HepG2 (cell line): ENCODE measurements around the gene QSOX1. TPM values are rescaled to one million over a fixed set of nuclear protein-coding genes. Genes with fewer than 3 reads are reported as not detected.

Experiments used
- ATAC-seq: fragments of 200-7000 bp; cut with Tn5 transposase; 3 replicates; pipeline ENCODE4 v1.9.1; 2020; ENCODE audit warnings: mild to moderate bottlenecking, moderate library complexity
- BruUV-seq: library from RNA; stranded (reverse); fragments of 400-500 nt; replicated peaks from 2 replicates; lab custom pipeline; 2021; lab: Mats Ljungman, UMichigan
- CTCF ChIA-PET: fragments of 300-600 bp; formaldehyde crosslinking; extraction: SDS; loops from one replicate; lab custom pipeline; 2021; ENCODE audit warnings: low total read pairs, inconsistent platforms, low intra/inter-chr PET ratio; lab: Yijun Ruan, JAX
- POLR2A ChIA-PET: fragments of 350-600 bp; sonication (Branson Sonifier 250); formaldehyde crosslinking; loops from one replicate; lab custom pipeline; 2020; ENCODE audit warnings: antibody characterized with exemption, inconsistent platforms; lab: Yijun Ruan, JAX
- DNase-seq: peaks from one replicate; pipeline ENCODE4 v3.0.0-alpha.2; 2015; ENCODE audit warnings: low spot score
- FAIRE-seq: peaks from 3 replicates; lab custom pipeline; 2011; peaks lifted over from hg19 to GRCh38; lab: Jason Lieb, UNC
- H2AFZ ChIP-seq: one replicate; pipeline ENCODE4 v1.6.1; 2011; ENCODE audit warnings: low read length, inconsistent platforms
- H3K27ac ChIP-seq: fragments of 300-600 bp; 3 replicates; pipeline ENCODE4 v1.8.0; 2011; ENCODE audit warnings: mixed run types, mild to moderate bottlenecking, mixed read lengths, low read length, inconsistent platforms; ENCODE audit not compliant: insufficient read depth; ENCODE audit errors: extremely low read length
- H3K27me3 ChIP-seq, 2 experiments: fragments of 200-600 bp in 1 of 2; 2 replicates in 1 of 2; 3 replicates in 1 of 2; pipeline versions ENCODE4 v1.6.0 to v1.8.0; 2011; ENCODE audit warnings: low read length in 2 of 2, mild to moderate bottlenecking in 2 of 2, moderate library complexity in 2 of 2, inconsistent platforms in 1 of 2; ENCODE audit not compliant: insufficient read depth in 2 of 2, control insufficient read depth in 1 of 2
- H3K36me3 ChIP-seq, 2 experiments: fragments of 200-600 bp in 1 of 2; replicated peaks in 1 of 2; 2 replicates in 1 of 2; 3 replicates in 1 of 2; pipeline versions ENCODE4 v1.5.1 to v1.8.0; 2011; ENCODE audit warnings: low read length in 2 of 2, inconsistent platforms in 1 of 2; ENCODE audit not compliant: insufficient read depth in 2 of 2, control insufficient read depth in 1 of 2
- H3K4me1 ChIP-seq: 2 replicates; pipeline ENCODE4 v1.5.1; 2012; ENCODE audit warnings: low read length, inconsistent platforms; ENCODE audit not compliant: insufficient read depth
- H3K4me2 ChIP-seq: 2 replicates; pipeline ENCODE4 v1.6.0; 2011; ENCODE audit warnings: low read depth, low read length, inconsistent platforms
- H3K4me3 ChIP-seq, 3 experiments: fragments of 200-600 bp in 1 of 3; sonication (generic), shearing (Covaris generic) in 1 of 3; replicated peaks in 1 of 3; 2 replicates each; pipeline ENCODE4 v1.5.1; 2011 to 2016; ENCODE audit warnings: low read length in 3 of 3, inconsistent platforms in 2 of 3, low read depth in 2 of 3, mild to moderate bottlenecking in 2 of 3, control low read depth in 1 of 3, mixed read lengths in 1 of 3; ENCODE audit not compliant: insufficient read depth in 1 of 3
- H3K79me2 ChIP-seq: one replicate; pipeline ENCODE4 v1.6.1; 2011; ENCODE audit warnings: low read length, inconsistent platforms; ENCODE audit not compliant: insufficient read depth
- H3K9ac ChIP-seq: 2 replicates; pipeline ENCODE4 v1.6.0; 2011; ENCODE audit warnings: mild to moderate bottlenecking, low read depth, low read length, inconsistent platforms; ENCODE audit not compliant: insufficient read depth
- H3K9me3 ChIP-seq: 2 replicates; pipeline ENCODE4 v1.5.1; 2012; ENCODE audit warnings: mild to moderate bottlenecking, low read length
- H4K20me1 ChIP-seq: 2 replicates; pipeline ENCODE4 v1.6.0; 2011; ENCODE audit warnings: inconsistent platforms, mild to moderate bottlenecking, low read length, moderate library complexity; ENCODE audit not compliant: insufficient read depth
- CBX2 ChIP-seq, 2 experiments: fragments of 200-600 bp in 1 of 2; sonication (generic); formaldehyde crosslinking in 1 of 2; IDR thresholded peaks; 2 replicates each; pipeline versions ENCODE4 v1.7.0 to v1.8.1; 2018 to 2022; ENCODE audit warnings: low read depth in 2 of 2, low read length in 1 of 2, mild to moderate bottlenecking in 1 of 2, missing genetic modification reagents in 1 of 2
- CEBPG ChIP-seq: IDR thresholded peaks from 2 replicates; pipeline ENCODE4 v1.6.1; 2016
- GLMP ChIP-seq: sonication (generic); formaldehyde crosslinking; IDR thresholded peaks from 2 replicates; pipeline ENCODE4 v1.9.0; 2021; ENCODE audit warnings: missing genetic modification reagents, mild to moderate bottlenecking, borderline replicate concordance
- HINFP ChIP-seq: sonication (generic); formaldehyde crosslinking; IDR thresholded peaks from 2 replicates; pipeline ENCODE4 v1.4.0; 2020; ENCODE audit warnings: low read depth, mild to moderate bottlenecking, missing genetic modification reagents
- JDP2 ChIP-seq: sonication (generic); formaldehyde crosslinking; IDR thresholded peaks from 2 replicates; pipeline ENCODE4 v1.8.1; 2022; ENCODE audit warnings: missing genetic modification reagents, borderline replicate concordance
- MAZ ChIP-seq, 2 experiments: sonication (generic) in 1 of 2; formaldehyde crosslinking in 1 of 2; IDR thresholded peaks; 2 replicates each; pipeline versions ENCODE4 v1.5.0 to v1.6.1; 2012 to 2020; ENCODE audit warnings: low read depth in 2 of 2, mild to moderate bottlenecking in 2 of 2, borderline replicate concordance in 1 of 2, improper control_type of control experiment in 1 of 2, low read length in 1 of 2, missing genetic modification reagents in 1 of 2, moderate library complexity in 1 of 2
- YEATS4 ChIP-seq: sonication (generic); formaldehyde crosslinking; IDR thresholded peaks from 2 replicates; pipeline ENCODE4 v1.4.0; 2020; ENCODE audit warnings: missing genetic modification reagents, borderline replicate concordance
- ZNF136 ChIP-seq: sonication (generic); formaldehyde crosslinking; IDR thresholded peaks from 2 replicates; pipeline ENCODE4 v1.8.1; 2022; ENCODE audit warnings: low read depth, mild to moderate bottlenecking, moderate library complexity, missing genetic modification reagents
- ZNF546 ChIP-seq: sonication (generic); formaldehyde crosslinking; conservative IDR thresholded peaks from 2 replicates; pipeline ENCODE4 v1.8.1; 2023; ENCODE audit warnings: mild to moderate bottlenecking, missing genetic modification reagents
- ZNF607 ChIP-seq: sonication (generic); formaldehyde crosslinking; IDR thresholded peaks from 2 replicates; pipeline ENCODE4 v1.5.1; 2020; ENCODE audit warnings: missing genetic modification reagents, mild to moderate bottlenecking, borderline replicate concordance
- ZNF724P ChIP-seq: sonication (generic); formaldehyde crosslinking; IDR thresholded peaks from 2 replicates; pipeline ENCODE4 v1.8.0; 2022; ENCODE audit warnings: missing genetic modification reagents, borderline replicate concordance
- WGBS: methylation state at CpG from one replicate; pipeline ENCODE4 v1.1.6; 2017; ENCODE audit warnings: low lambda C conversion rate; 5-methylcytosine and 5-hydroxymethylcytosine counted together
- in situ Hi-C: cut with HindIII; loops from 2 replicates; pipeline ENCODE4 v1.10.0; 2017; ENCODE audit warnings: low pct_unique_long_range_greater_than_20kb; ENCODE audit not compliant: extremely low pct_ligation_motif_present
- intact Hi-C: fragments of 100-400 bp; cut with micrococcal nuclease; formaldehyde crosslinking; loops from one replicate; pipeline ENCODE4 v1.10.0; 2022; ENCODE audit not compliant: unreplicated experiment
- polyA plus RNA-seq, 8 experiments: library from polyadenylated mRNA; depleted of rRNA in 3 of 8; stranded (reverse) in 7 of 8; unstranded in 1 of 8; fragments of >200 nt; fragmentation: Illumina TruSeq in 4 of 8; extraction: Trizol in 4 of 8; gene quantifications; 2 replicates each; pipeline versions ENCODE4 v1.2.1 to v1.2.3, GENCODE V29; 2011 to 2016; ENCODE audit warnings: low read depth in 4 of 8, missing spikeins in 1 of 8, mixed read lengths in 1 of 8; ENCODE audit not compliant: insufficient read depth in 1 of 8
- total RNA-seq, 5 experiments: library from RNA; depleted of rRNA; stranded (reverse); fragments of >200 nt; fragmentation: Illumina TruSeq; extraction: Trizol; gene quantifications; 2 replicates each; pipeline ENCODE4 v1.2.3, GENCODE V29; 2016; ENCODE audit warnings: low read depth in 1 of 5

The QSOX1 gene
- total and polyA plus RNA-seq, 2 of the 13 experiments (the other 11 are each of a cell fraction or from before 2014, with no cell fraction given): 6.8 to 40.2 TPM

- H3K27me3 ChIP-seq: peaks cover 0 to 54% of the 10 kb centered on the region in 2 experiments; a peak in 4 of 5 replicates
- H3K27ac ChIP-seq: no peak overlapping the region
- H3K4me1 ChIP-seq: peaks cover 43% of the 10 kb centered on the region
- no peak overlapping the region for H3K4me2 ChIP-seq
- intact Hi-C loops: loop anchor here (10.0 kb wide), 1 partner anchor 198 kb away; the partner anchor contains the start of gene CEP350
- FAIRE-seq (no peak), DNase-seq (no peak), ATAC-seq (no peak)
- H3K4me3 ChIP-seq: no peak overlapping the region
- no peaks in the 10 kb centered on the region for H3K79me2 ChIP-seq
- TF ChIP-seq GLMP (CRISPR knock-in tag) (no peak), HINFP (CRISPR knock-in tag) (no peak), ZNF607 (no peak), MAZ (IDR thresholded peaks at IDR 0.05; ENCODE audit: borderline replicate concordance, low read depth, low read length) (no peak), MAZ (CRISPR knock-in tag; IDR thresholded peaks at IDR 0.05; ENCODE audit: low read depth) (no peak), ZNF136 (no peak), YEATS4 (CRISPR knock-in tag) (no peak), ZNF546 (CRISPR knock-in tag) (no peak), JDP2 (CRISPR knock-in tag) (no peak), ZNF724P (CRISPR knock-in tag) (no peak), CEBPG (CRISPR knock-in tag) (no peak), CBX2 (IDR thresholded peaks at IDR 0.05; ENCODE audit: low read depth, low read length) (no peak), CBX2 (CRISPR knock-in tag; IDR thresholded peaks at IDR 0.05; ENCODE audit: low read depth) (no peak)
- BruUV-seq: no TSS peak
- WGBS: 41% methylated on average over 6 of the region's 6 CpGs
- in situ Hi-C loops: no loop called here
- ChIA-PET CTCF (no interaction called here), POLR2A (no interaction called here)
- H2AFZ ChIP-seq: no peak overlapping the region
- no peaks in the 10 kb centered on the region for H3K9me3 ChIP-seq
- H3K9ac ChIP-seq: no peak overlapping the region
- H3K36me3 ChIP-seq: no peaks in the 10 kb centered on the region
- H4K20me1 ChIP-seq: no peaks in the 10 kb centered on the region
These were observed 2.1 kb upstream of the QSOX1 start for GRCh38 chr1:180152588-180152987.
